DOHH2 (cell line): ENCODE results near the gene ADAMTS7.

Source experiments
- CTCF ChIP-seq: fragments of 200-600 bp; sonication (generic); IDR thresholded peaks from one replicate; pipeline ENCODE4 v1.5.1; 2014; ENCODE audit warnings: antibody characterized with exemption, mild to moderate bottlenecking, low read depth, low read length; ENCODE audit not compliant: poor library complexity, severe bottlenecking
- EZH2phosphoT487 ChIP-seq: fragments of 200-600 bp; sonication (generic); IDR thresholded peaks from 2 replicates; pipeline ENCODE4 v1.6.1; 2017; ENCODE audit warnings: borderline replicate concordance, mild to moderate bottlenecking, antibody characterized with exemption, low read length, moderate library complexity, mixed read lengths

- no peak for TF ChIP-seq CTCF
- no peak for TF ChIP-seq EZH2phosphoT487
Measured at GRCh38 chr15:78790027-78790426, 21.2 kb downstream of the ADAMTS7 start.
